Natural killer cell treated with Interleukin-12 subunit alpha and Interleukin-12 subunit beta and Interleukin-15 and Interleukin-18, amount 100 ng/mL, for 72 hours (primary cell): ENCODE measurements around the gene ACTN4. TPM values are rescaled to one million over a fixed set of nuclear protein-coding genes. Genes with fewer than 3 reads are reported as not detected.
A peak's percentile ranks its signal among the peaks of the same experiment; 100 is the strongest.

ENCODE experiments used
- ATAC-seq, 2 donors: fragments of 150-1000 bp; cut with Tn5 transposase in 1 of 2; sonication (Bioruptor Pico), chemical (Tn5 transposase) in 1 of 2; 2 replicates each; pipeline ENCODE4 v1.10.0; 2021
- DNase-seq: peaks from one replicate; pipeline ENCODE4 v3.0.0; 2022; ENCODE audit warnings: low spot score
- H3K27ac Mint-ChIP-seq, 2 donors: 1 replicate in 1 of 2; 2 replicates in 1 of 2; pipeline ENCODE4 v1.8.0; 2022; ENCODE audit warnings: mixed read lengths in 2 of 2, mild to moderate bottlenecking in 1 of 2, moderate library complexity in 1 of 2
- H3K27me3 Mint-ChIP-seq, 2 donors: 1 replicate in 1 of 2; 2 replicates in 1 of 2; pipeline ENCODE4 v1.8.0; 2022; ENCODE audit warnings: mixed read lengths in 2 of 2
- H3K36me3 Mint-ChIP-seq: one replicate; pipeline ENCODE4 v1.8.0; 2022; ENCODE audit warnings: mixed read lengths
- H3K4me1 Mint-ChIP-seq, 2 donors: 1 replicate in 1 of 2; 2 replicates in 1 of 2; pipeline ENCODE4 v1.8.0; 2022; ENCODE audit warnings: low read depth in 2 of 2, mixed read lengths in 2 of 2, mild to moderate bottlenecking in 1 of 2
- H3K4me3 Mint-ChIP-seq: one replicate; pipeline ENCODE4 v1.8.0; 2022; ENCODE audit warnings: mixed read lengths
- H3K9me3 Mint-ChIP-seq: 2 replicates; pipeline ENCODE4 v1.8.0; 2022; ENCODE audit warnings: mixed read lengths
- total RNA-seq, 2 donors: library from RNA; stranded (reverse); gene quantifications; one replicate each; pipeline ENCODE4 v1.2.3, GENCODE V29; 2022

The ACTN4 gene
- total RNA-seq, 2 donors from 2014 or later, result 342 to 574 TPM

DNA sequence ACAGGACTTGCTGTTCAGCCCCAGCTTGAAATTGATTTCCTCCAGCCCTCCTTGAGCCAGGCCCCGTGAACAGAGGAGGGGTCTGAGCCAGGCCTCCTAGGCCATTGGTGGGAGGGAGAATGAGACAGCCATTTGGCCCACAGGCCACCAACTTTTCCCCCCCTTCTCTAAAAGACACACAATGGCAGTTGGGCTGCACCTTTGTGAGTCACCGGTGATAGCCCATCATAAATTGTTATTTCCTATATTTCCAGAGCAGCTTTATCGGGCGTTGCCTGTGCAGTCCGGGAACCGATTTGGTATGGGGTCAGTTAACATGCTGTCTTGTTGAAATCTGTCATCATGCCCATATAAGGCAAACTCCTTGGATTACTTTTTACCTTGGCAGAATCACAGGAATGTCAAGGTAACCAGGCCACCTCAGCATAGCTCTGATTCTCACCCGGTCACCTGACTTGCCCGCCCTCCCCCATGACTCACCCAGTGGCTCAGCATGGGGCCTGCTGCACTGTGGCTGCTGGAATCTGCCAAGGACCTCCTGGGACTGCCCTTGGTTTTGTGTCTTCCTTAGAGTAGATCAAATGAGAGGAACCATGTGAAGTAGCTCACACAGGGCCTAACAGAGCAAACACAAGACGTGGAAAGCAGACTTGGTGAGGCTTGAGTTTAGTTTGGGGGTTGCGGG, 36.1 kb downstream of the ACTN4 start:
- ATAC-seq, result peak; percentile 69 to 75
- no peaks in the 10 kb centered on the region for H3K9me3 Mint-ChIP-seq
- no peaks in the 10 kb centered on the region for H3K27me3 Mint-ChIP-seq
- peak overlapping the region; percentile 74 for H3K4me3 Mint-ChIP-seq
- peak; percentile 76 for DNase-seq
- peak overlapping the region; percentile 91 to 94 for H3K27ac Mint-ChIP-seq
- no peaks in the 10 kb centered on the region for H3K36me3 Mint-ChIP-seq
- peaks cover 78 to 87% of the 10 kb centered on the region in 2 donors for H3K4me1 Mint-ChIP-seq

GRCh38 chr19:38684078-38684861, 36.8 kb downstream of the ACTN4 start:
- peak overlapping the region; percentile 74 for H3K4me3 Mint-ChIP-seq
- ATAC-seq (peak; percentile 51 to 64), DNase-seq (no peak)
- H3K36me3 Mint-ChIP-seq, result no peaks in the 10 kb centered on the region
- H3K4me1 Mint-ChIP-seq, result peaks cover 75 to 84% of the 10 kb centered on the region in 2 donors
- H3K27ac Mint-ChIP-seq, result peak overlapping the region; percentile 91 to 94
- H3K9me3 Mint-ChIP-seq, result no peaks in the 10 kb centered on the region
- H3K27me3 Mint-ChIP-seq, result no peaks in the 10 kb centered on the region

DNA sequence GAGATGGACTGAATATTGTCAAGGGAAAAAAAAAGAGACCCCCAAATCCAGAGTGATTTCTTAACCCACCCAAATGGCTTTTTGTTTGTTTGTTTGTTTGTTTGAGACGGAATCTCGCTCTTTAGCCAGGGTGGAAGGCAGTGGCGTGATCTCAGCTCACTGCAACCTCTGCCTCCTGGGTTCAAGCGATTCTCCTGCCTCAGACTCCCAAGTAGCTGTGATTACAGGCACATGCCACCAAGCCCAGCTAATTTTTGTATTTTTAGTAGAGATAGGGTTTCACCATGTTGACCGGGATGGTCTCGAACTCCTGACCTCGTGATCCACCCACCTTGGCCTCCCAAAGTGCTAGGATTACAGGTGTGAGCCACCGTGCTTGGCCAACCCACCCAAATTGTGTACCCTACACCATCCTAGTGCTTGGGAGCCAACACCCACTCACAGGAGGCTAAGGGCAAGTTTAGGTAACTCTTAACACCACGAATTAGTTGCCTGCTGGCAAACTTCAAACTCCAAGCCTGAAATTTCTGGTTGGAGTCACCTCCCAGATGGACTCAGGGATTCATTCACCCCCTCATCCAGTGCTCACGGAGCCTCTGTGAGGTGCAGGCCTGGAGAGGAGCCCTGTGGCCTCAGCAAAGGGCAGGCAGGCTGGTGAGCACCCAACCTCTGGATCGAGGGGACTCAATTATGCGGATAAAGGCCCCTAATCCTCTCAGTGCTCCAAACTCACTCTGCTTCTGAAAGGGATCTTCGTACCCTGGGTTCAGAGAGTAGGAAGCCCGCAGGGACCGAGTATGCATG, 37.6 kb downstream of the ACTN4 start:
- no peak for DNase-seq
- ATAC-seq, result no peak
- H3K4me1 Mint-ChIP-seq, result peaks cover 71 to 78% of the 10 kb centered on the region in 2 donors
- peak overlapping the region; percentile 91 to 94 for H3K27ac Mint-ChIP-seq
- no peaks in the 10 kb centered on the region for H3K36me3 Mint-ChIP-seq
- H3K4me3 Mint-ChIP-seq, result peak overlapping the region; percentile 74
- H3K27me3 Mint-ChIP-seq, result no peaks in the 10 kb centered on the region
- no peaks in the 10 kb centered on the region for H3K9me3 Mint-ChIP-seq

DNA sequence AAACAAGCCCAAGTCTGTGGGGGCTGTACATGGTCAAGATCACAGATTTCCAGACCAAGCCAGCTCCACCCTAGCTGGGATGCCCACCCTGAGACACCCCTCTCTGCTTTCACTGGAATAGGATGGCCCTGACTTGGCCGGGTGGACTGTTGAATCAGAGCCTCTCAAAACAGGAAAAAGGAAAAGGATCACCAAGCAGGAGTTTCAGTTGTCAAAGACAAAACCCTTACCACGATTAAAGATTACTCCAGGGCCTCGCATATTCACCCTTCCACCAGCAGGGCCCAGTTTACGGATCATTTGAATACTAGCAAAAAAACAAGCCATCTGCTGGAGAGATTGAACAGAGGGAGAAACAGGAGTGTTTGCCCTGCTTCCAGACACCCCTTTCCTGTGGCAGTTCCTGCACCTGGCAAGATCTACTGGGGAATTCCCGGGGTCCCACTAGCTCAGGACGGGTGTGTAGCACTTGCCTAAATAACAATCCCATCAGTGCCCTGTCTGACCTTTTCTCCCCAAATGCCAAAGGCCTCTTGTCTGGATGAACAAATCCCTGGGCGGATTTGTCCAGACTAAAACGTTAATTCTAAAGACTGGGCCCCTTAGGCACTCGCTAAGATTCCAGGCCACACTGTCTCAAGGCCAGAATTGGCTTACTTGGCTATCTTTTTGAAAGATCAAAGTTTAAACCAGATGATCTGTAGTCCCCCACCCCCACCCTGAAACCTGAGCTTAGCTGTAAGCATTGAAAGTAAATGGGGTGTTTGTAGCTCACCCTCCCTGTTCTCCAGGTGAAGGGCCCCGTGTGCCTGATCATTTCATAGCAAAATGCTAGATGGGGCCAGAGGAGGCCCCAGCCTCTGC, 38.4 kb downstream of the ACTN4 start:
- Mint-ChIP-seq H3K4me1 (peaks cover 68 to 72% of the 10 kb centered on the region in 2 donors), H3K36me3 (no peaks in the 10 kb centered on the region), H3K27ac (peak overlapping the region; percentile 91 to 94), H3K9me3 (no peaks in the 10 kb centered on the region), H3K4me3 (peak overlapping the region; percentile 73), H3K27me3 (no peaks in the 10 kb centered on the region)
- ATAC-seq, result no peak
- DNase-seq, result no peak

DNA sequence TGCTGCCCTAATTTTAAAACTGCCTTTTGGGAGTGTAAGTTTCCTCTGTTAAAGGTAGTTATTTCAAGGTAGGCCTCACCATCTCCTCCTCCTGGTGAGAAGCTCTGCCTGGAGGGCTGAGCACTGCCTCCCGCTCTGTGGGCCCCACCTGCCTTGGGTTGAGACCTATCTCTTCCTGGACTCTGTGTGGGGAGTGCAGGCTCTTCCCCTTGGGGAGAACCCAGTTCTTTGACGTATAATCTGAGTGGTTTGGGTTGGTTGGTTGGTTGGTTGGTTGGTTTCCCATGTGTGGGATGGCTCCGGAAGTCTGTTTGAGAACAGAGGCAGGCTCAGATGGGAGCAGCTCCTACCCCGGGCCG, 39.1 kb downstream of the ACTN4 start:
- no peaks in the 10 kb centered on the region for H3K36me3 Mint-ChIP-seq
- peak overlapping the region; percentile 91 to 94 for H3K27ac Mint-ChIP-seq
- H3K9me3 Mint-ChIP-seq, result no peaks in the 10 kb centered on the region
- H3K4me3 Mint-ChIP-seq, result peak overlapping the region; percentile 73
- H3K4me1 Mint-ChIP-seq, result peaks cover 67 to 74% of the 10 kb centered on the region in 2 donors
- no peaks in the 10 kb centered on the region for H3K27me3 Mint-ChIP-seq
- peak; percentile 61 to 81 for ATAC-seq
- peak; percentile 74 for DNase-seq

DNA sequence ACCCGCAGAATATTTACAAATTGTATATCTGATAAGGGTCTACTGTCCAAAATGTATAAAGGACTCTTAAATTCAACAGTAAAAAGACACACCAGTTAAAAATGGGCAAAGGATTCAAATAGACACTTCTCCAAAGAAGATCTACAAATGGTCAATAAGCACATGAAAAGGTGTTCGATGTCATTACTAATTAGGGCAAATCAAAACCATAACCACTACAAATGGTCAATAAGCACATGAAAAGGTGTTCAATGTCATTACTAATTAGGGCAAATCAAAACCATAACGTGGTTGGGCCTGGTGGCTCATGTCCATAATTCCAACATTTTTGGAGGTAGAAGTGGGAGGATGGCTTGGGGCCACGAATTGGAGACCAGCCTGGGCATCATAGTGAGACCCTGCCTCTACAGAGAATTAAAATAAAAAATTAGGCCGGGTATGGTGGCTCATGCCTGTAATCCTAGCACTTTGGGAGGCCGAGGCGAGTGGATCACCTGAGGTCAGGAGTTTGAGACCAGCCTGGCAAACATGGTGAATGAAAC, 40.5 kb downstream of the ACTN4 start:
- Mint-ChIP-seq H3K4me3 (no peak overlapping the region), H3K27ac (peak overlapping the region; percentile 91 to 94), H3K9me3 (no peaks in the 10 kb centered on the region), H3K27me3 (no peaks in the 10 kb centered on the region), H3K36me3 (no peaks in the 10 kb centered on the region), H3K4me1 (peaks cover 64 to 72% of the 10 kb centered on the region in 2 donors)
- DNase-seq (no peak), ATAC-seq (no peak)

GRCh38 chr19:38690146-38690545, 42.7 kb downstream of the ACTN4 start:
- peaks cover 70 to 74% of the 10 kb centered on the region in 2 donors for H3K4me1 Mint-ChIP-seq
- H3K27me3 Mint-ChIP-seq, result no peaks in the 10 kb centered on the region
- H3K36me3 Mint-ChIP-seq, result no peaks in the 10 kb centered on the region
- peak overlapping the region; percentile 91 to 98 for H3K27ac Mint-ChIP-seq
- ATAC-seq (no peak), DNase-seq (no peak)
- no peak overlapping the region for H3K4me3 Mint-ChIP-seq
- H3K9me3 Mint-ChIP-seq, result no peaks in the 10 kb centered on the region

DNA sequence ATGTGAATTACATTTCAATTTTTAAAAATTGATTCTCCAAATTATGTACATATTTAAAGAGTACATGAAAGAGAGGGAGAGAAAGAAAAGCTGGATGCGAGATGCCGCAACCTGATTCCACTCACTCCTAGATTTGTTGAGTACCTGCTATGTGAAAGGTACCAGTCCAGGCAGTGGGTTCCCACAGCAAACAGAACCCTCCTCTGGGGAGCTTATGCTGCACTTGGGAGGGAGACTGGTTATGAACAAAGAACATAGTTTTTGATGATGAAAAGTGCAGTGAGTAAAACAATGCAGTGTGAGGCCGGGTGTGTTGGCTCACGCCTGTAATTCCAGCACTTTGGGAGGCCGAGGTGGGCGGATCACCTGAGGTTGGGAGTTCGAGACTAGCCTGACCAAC, 43.4 kb downstream of the ACTN4 start:
- H3K27ac Mint-ChIP-seq, result peak overlapping the region; percentile 91 to 98

GRCh38 chr19:38691938-38692457, 44.5 kb downstream of the ACTN4 start:
- Mint-ChIP-seq H3K36me3 (no peaks in the 10 kb centered on the region), H3K27ac (peak overlapping the region; percentile 91 to 98), H3K4me1 (peaks cover 74 to 76% of the 10 kb centered on the region in 2 donors), H3K27me3 (no peaks in the 10 kb centered on the region), H3K9me3 (no peaks in the 10 kb centered on the region), H3K4me3 (peak overlapping the region; percentile 51)
- ATAC-seq, result no peak
- no peak for DNase-seq

More for the DNA sequence above, 43.4 kb downstream of the ACTN4 start:
- Mint-ChIP-seq H3K4me1 (peaks cover 72 to 75% of the 10 kb centered on the region in 2 donors), H3K9me3 (no peaks in the 10 kb centered on the region), H3K27me3 (no peaks in the 10 kb centered on the region), H3K36me3 (no peaks in the 10 kb centered on the region), H3K4me3 (peak overlapping the region; percentile 25)
- ATAC-seq (no peak), DNase-seq (no peak)

GRCh38 chr19:38692458-38693379, 45.3 kb downstream of the ACTN4 start:
- H3K9me3 Mint-ChIP-seq, result no peaks in the 10 kb centered on the region
- no peak for ATAC-seq
- no peaks in the 10 kb centered on the region for H3K27me3 Mint-ChIP-seq
- H3K36me3 Mint-ChIP-seq, result no peaks in the 10 kb centered on the region
- H3K4me3 Mint-ChIP-seq, result peak overlapping the region; percentile 89
- no peak for DNase-seq
- H3K27ac Mint-ChIP-seq, result peak overlapping the region; percentile 91 to 98
- H3K4me1 Mint-ChIP-seq, result peaks cover 72 to 76% of the 10 kb centered on the region in 2 donors

GRCh38 chr19:38693380-38694223, 46.2 kb downstream of the ACTN4 start:
- Mint-ChIP-seq H3K4me3 (peak overlapping the region; percentile 89), H3K27ac (peak overlapping the region; percentile 91 to 98), H3K9me3 (no peaks in the 10 kb centered on the region), H3K36me3 (no peaks in the 10 kb centered on the region), H3K4me1 (peaks cover 77 to 82% of the 10 kb centered on the region in 2 donors), H3K27me3 (no peaks in the 10 kb centered on the region)
- DNase-seq, result peak; percentile 76
- ATAC-seq, result peak; percentile 86 to 95
